Measurements from ENCODE around the gene INPP5D. TPM values are rescaled to one million over a fixed set of nuclear protein-coding genes. Genes with fewer than 3 reads are reported as not detected.

Gene INPP5D
- total and polyA plus RNA-seq, 3 donors from 2014 or later = 5.7 to 12.7 (median 11.2) TPM

DNA sequence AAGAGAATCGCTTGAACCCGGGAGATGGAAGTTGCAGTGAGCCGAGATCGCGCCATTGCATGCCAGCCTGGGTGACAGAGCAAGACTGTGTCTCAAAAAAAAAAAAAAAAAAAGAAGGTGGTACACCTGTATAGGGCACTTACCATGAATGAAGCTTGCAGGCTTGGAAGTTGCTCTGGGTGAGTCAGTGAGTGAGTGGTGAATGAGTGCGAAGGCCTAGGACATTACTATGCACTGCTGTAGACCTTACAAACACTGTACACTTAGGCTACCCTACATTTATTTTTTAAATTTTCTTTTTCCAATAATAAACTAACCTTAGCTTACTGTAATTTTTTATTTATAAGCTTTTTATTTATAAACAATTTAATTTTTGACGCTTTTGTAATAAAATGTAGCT, 113.0 kb downstream of the INPP5D start:
- no peak for DNase-seq
- H3K4me3 ChIP-seq = no peak overlapping the region
- 95 to 96% methylated on average over 7 of the region's 7 CpGs for WGBS, 2 donors
- H3K27ac ChIP-seq = no peak overlapping the region
- intact Hi-C loops (cut with DNase I; ENCODE audit: low total_unique reads) = no loop called here
- H3K4me1 ChIP-seq = no peaks in the 10 kb centered on the region
- H3K9me3 ChIP-seq = no peaks in the 10 kb centered on the region
- H3K27me3 ChIP-seq = no peaks in the 10 kb centered on the region
- H3K36me3 ChIP-seq (ENCODE audit: low read depth, missing control alignments) = no peaks in the 10 kb centered on the region
- TF ChIP-seq POLR2A (IDR thresholded peaks at IDR 0.05) = no peak
- TF ChIP-seq, protein P1, sequence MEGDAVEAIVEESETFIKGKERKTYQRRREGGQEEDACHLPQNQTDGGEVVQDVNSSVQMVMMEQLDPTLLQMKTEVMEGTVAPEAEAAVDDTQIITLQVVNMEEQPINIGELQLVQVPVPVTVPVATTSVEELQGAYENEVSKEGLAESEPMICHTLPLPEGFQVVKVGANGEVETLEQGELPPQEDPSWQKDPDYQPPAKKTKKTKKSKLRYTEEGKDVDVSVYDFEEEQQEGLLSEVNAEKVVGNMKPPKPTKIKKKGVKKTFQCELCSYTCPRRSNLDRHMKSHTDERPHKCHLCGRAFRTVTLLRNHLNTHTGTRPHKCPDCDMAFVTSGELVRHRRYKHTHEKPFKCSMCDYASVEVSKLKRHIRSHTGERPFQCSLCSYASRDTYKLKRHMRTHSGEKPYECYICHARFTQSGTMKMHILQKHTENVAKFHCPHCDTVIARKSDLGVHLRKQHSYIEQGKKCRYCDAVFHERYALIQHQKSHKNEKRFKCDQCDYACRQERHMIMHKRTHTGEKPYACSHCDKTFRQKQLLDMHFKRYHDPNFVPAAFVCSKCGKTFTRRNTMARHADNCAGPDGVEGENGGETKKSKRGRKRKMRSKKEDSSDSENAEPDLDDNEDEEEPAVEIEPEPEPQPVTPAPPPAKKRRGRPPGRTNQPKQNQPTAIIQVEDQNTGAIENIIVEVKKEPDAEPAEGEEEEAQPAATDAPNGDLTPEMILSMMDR (IDR thresholded peaks at IDR 0.05) = no peak

DNA sequence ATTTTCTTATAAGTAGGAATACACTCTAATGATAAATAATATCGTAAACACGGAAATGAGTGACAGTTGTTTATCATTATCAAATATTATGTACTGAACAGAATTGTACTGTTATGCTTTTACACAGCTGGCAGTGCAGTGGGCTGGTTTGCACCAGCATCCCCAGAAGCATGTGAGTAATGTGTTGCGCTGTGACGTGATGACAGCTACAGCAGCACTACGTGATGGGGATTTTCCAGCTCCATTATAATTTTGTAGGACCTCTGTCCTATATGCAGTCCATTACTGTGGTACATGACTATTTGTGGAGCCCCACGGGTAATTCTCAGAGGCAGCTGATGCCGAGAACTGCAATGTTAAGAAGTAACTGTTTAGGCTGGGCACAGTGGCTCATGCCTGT, 114.0 kb downstream of the INPP5D start:
- Histone ChIP-seq H3K4me3 (no peak overlapping the region), H3K36me3 (ENCODE audit: low read depth, missing control alignments) (no peaks in the 10 kb centered on the region), H3K9me3 (no peaks in the 10 kb centered on the region), H3K27me3 (no peaks in the 10 kb centered on the region), H3K4me1 (no peaks in the 10 kb centered on the region), H3K27ac (no peak overlapping the region)
- DNase-seq = no peak
- intact Hi-C loops (cut with DNase I; ENCODE audit: low total_unique reads) = no loop called here
- TF ChIP-seq POLR2A (IDR thresholded peaks at IDR 0.05) = no peak
- TF ChIP-seq, protein P1 (IDR thresholded peaks at IDR 0.05) = no peak
- 76 to 87% methylated on average over 7 of the region's 7 CpGs for WGBS, 2 donors

DNA sequence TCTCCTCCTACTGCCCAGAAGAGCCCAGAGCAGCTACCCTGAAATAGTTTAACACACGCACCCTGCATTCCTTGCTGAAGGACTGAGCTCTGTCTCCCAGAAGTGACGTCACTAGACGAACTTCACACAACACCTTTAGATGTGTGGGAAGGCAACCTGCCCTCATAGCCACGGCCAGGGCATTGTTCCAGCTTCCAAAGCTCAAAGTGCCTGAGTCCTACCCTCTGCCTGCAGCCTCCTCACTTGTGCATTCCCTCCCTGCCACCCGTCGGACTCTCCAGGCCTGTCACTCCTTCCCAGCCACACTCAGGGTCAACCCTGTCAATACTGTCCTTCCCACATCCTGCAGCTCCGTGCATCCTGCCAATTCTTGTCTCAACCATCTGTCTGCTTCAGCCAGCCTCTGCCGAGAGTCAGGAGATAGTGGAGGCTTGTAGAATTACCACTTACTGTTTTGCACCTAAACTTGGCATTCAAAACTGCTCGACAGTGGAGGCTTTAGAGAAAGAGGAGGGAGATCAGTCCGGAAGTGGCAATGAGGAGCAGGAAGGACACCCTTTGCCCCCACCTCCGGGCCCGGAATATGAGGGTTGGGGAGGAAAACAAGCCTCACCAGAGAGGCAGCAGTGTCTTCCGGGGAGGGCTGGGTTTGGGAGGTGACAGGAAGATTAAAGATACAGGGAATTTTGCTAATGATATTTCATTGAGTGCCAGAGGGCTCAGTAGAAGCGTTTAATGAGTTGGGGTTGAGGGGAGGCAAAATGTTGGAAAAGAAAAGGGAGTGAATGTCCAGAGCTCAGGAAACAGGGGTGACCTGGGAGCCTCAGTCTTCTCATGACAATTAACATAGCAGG, 119.1 kb downstream of the INPP5D start:
- no peak for DNase-seq
- no peak overlapping the region for H3K27ac ChIP-seq
- no peaks in the 10 kb centered on the region for H3K27me3 ChIP-seq
- H3K36me3 ChIP-seq (ENCODE audit: low read depth, missing control alignments) = no peaks in the 10 kb centered on the region
- intact Hi-C loops (cut with DNase I; ENCODE audit: low total_unique reads) = no loop called here
- H3K4me1 ChIP-seq = no peaks in the 10 kb centered on the region
- TF ChIP-seq, protein P1 (IDR thresholded peaks at IDR 0.05) = no peak
- no peak for TF ChIP-seq POLR2A (IDR thresholded peaks at IDR 0.05)
- H3K9me3 ChIP-seq = no peaks in the 10 kb centered on the region
- 76 to 87% methylated on average over 14 of the region's 14 CpGs for WGBS, 2 donors
- H3K4me3 ChIP-seq = no peak overlapping the region

DNA sequence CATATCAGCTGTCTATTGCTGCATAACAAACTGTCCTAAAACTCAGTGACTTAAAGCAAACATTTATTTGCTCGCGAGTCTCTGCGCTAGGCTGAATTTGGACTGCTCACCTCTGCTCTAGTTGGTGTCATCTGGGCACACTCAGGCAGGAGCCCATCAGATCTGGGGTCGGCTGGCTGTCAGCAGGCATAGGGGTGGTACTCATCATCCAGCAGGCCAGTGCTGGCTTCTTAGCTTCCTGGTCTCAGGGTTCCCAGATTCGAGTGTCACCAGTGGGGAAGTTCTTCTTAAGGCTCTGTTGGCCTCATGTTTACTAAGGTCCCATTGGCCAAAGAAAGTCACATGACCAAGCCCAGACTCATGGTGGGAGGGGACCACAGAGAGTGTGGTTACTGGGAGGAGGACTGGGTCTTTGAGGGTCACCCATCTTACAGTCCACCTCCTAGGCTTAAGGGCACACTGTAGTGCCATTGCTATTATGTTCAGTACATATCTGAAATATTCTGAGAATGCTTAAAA, 119.8 kb downstream of the INPP5D start:
- H3K27ac ChIP-seq = no peak overlapping the region
- no peaks in the 10 kb centered on the region for H3K36me3 ChIP-seq (ENCODE audit: low read depth, missing control alignments)
- H3K4me1 ChIP-seq = no peaks in the 10 kb centered on the region
- H3K27me3 ChIP-seq = no peaks in the 10 kb centered on the region
- intact Hi-C loops (cut with DNase I; ENCODE audit: low total_unique reads) = no loop called here
- DNase-seq = no peak
- WGBS, 2 donors = 91 to 92% methylated on average over 4 to 5 of the region's 5 CpGs
- no peak overlapping the region for H3K4me3 ChIP-seq
- no peaks in the 10 kb centered on the region for H3K9me3 ChIP-seq
- TF ChIP-seq, protein P1 (IDR thresholded peaks at IDR 0.05) = no peak
- TF ChIP-seq POLR2A (IDR thresholded peaks at IDR 0.05) = no peak

All from testis (tissue), 3 donors.